Stomach (tissue), 4 donors: ENCODE results near the gene ZNF473.

Experiments used
- CTCF ChIP-seq, 7 experiments: fragments of 450-650 bp in 4 of 7; fragments of 200-600 bp in 3 of 7; sonication (generic) in 3 of 7; IDR thresholded peaks; one replicate each; pipeline ENCODE4 v1.5.1; 2016 to 2019; ENCODE audit warnings: antibody characterized with exemption in 7 of 7, control low read depth in 2 of 7, mild to moderate bottlenecking in 1 of 7
- POLR2A ChIP-seq, 4 donors: fragments of 450-650 bp; IDR thresholded peaks; one replicate each; pipeline ENCODE4 v1.6.1; 2016; ENCODE audit warnings: antibody characterized with exemption in 4 of 4, control low read depth in 2 of 4, mild to moderate bottlenecking in 1 of 4, moderate library complexity in 1 of 4
- POLR2AphosphoS5 ChIP-seq, 3 donors: sonication (generic); formaldehyde crosslinking; IDR thresholded peaks; one replicate each; pipeline ENCODE4 v1.6.1; 2016; ENCODE audit warnings: antibody characterized with exemption in 3 of 3

- TF ChIP-seq CTCF (IDR thresholded peaks at IDR 0.05) (no peak), POLR2AphosphoS5 (IDR thresholded peaks at IDR 0.05) (no peak), POLR2A (IDR thresholded peaks at IDR 0.05) (no peak)
These were observed 22.5 kb upstream of the ZNF473 start for GRCh38 chr19:50003254-50003788.
